Mucosa of stomach (tissue), 1 donor: ENCODE data around the gene KDM4F.

Source experiments
- H3K27me3 ChIP-seq: one replicate; pipeline ENCODE4 v1.7.0; 2013; ENCODE audit warnings: mild to moderate bottlenecking, low read length; ENCODE audit not compliant: control insufficient read depth, insufficient read depth
- H3K36me3 ChIP-seq: one replicate; pipeline ENCODE4 v1.7.0; 2013; ENCODE audit warnings: low read length; ENCODE audit not compliant: control insufficient read depth, insufficient read depth
- H3K4me1 ChIP-seq: one replicate; pipeline ENCODE4 v1.7.0; 2013; ENCODE audit warnings: mild to moderate bottlenecking, low read length; ENCODE audit not compliant: control insufficient read depth, insufficient read depth
- H3K4me3 ChIP-seq: one replicate; pipeline ENCODE4 v1.7.0; 2013; ENCODE audit warnings: low read length
- H3K9ac ChIP-seq: one replicate; pipeline ENCODE4 v1.7.0; 2013; ENCODE audit warnings: mild to moderate bottlenecking, low read length, moderate library complexity
- H3K9me3 ChIP-seq: one replicate; pipeline ENCODE4 v1.7.0; 2013; ENCODE audit warnings: mild to moderate bottlenecking, low read length, moderate library complexity; ENCODE audit not compliant: control insufficient read depth
- donor health status: Pancreatic carcinoma.

KDM4F gene

GRCh38 chr11:95095858-95096587 is 46.8 kb downstream of the KDM4F start:
- no peaks in the 10 kb centered on the region for H3K27me3 ChIP-seq
- H3K36me3 ChIP-seq, result no peaks in the 10 kb centered on the region
- no peak overlapping the region for H3K9ac ChIP-seq
- peaks cover 19% of the 10 kb centered on the region for H3K4me1 ChIP-seq
- H3K4me3 ChIP-seq, result no peak overlapping the region
- no peaks in the 10 kb centered on the region for H3K9me3 ChIP-seq

GRCh38 chr11:95097209-95097608 is 48.0 kb downstream of the KDM4F start:
- H3K27me3 ChIP-seq, result no peaks in the 10 kb centered on the region
- peaks cover 11% of the 10 kb centered on the region for H3K4me1 ChIP-seq
- no peaks in the 10 kb centered on the region for H3K9me3 ChIP-seq
- H3K9ac ChIP-seq, result no peak overlapping the region
- no peaks in the 10 kb centered on the region for H3K36me3 ChIP-seq
- H3K4me3 ChIP-seq, result no peak overlapping the region

GRCh38 chr11:95098826-95099225 is 49.6 kb downstream of the KDM4F start:
- no peaks in the 10 kb centered on the region for H3K27me3 ChIP-seq
- H3K9ac ChIP-seq, result no peak overlapping the region
- no peaks in the 10 kb centered on the region for H3K9me3 ChIP-seq
- no peak overlapping the region for H3K4me3 ChIP-seq
- H3K4me1 ChIP-seq, result no peaks in the 10 kb centered on the region
- no peaks in the 10 kb centered on the region for H3K36me3 ChIP-seq

GRCh38 chr11:95100191-95100648 is 51.0 kb downstream of the KDM4F start:
- Histone ChIP-seq H3K4me1 (no peaks in the 10 kb centered on the region), H3K4me3 (no peak overlapping the region), H3K9ac (no peak overlapping the region), H3K27me3 (no peaks in the 10 kb centered on the region), H3K36me3 (no peaks in the 10 kb centered on the region), H3K9me3 (no peaks in the 10 kb centered on the region)
